CD8-positive, alpha-beta memory T cell (primary cell): Measurements from ENCODE around the gene CARD11. TPM values are rescaled to one million over a fixed set of nuclear protein-coding genes. Genes with fewer than 3 reads are reported as not detected.

ENCODE experiments used
- CTCF ChIA-PET: fragments of 350-600 bp; sonication (Branson Sonifier 250); formaldehyde crosslinking; loops from one replicate; lab custom pipeline; 2021; ENCODE audit warnings: antibody characterized with exemption; lab: Charles Lee
- POLR2A ChIA-PET: fragments of 350-600 bp; sonication (Branson Sonifier 250); formaldehyde crosslinking; loops from one replicate; lab custom pipeline; 2021; ENCODE audit warnings: antibody characterized with exemption; lab: Charles Lee
- DNase-seq, 5 donors: peaks; one replicate each; pipeline versions ENCODE4 v3.0.0 to v3.0.0-alpha.2; 2020 to 2022; ENCODE audit warnings: mixed read lengths in 1 of 5
- H3K27ac ChIP-seq: one replicate; pipeline ENCODE4 v1.7.0; 2013; ENCODE audit warnings: low read depth, mild to moderate bottlenecking, low read length, moderate library complexity
- H3K27me3 ChIP-seq: 2 replicates; pipeline ENCODE4 v1.7.0; 2013; ENCODE audit warnings: low read length, mild to moderate bottlenecking; ENCODE audit not compliant: insufficient read depth, poor library complexity, severe bottlenecking
- H3K36me3 ChIP-seq: 2 replicates; pipeline ENCODE4 v1.7.0; 2013; ENCODE audit warnings: mild to moderate bottlenecking, low read length, moderate library complexity; ENCODE audit not compliant: insufficient read depth
- H3K4me1 ChIP-seq: 2 replicates; pipeline ENCODE4 v1.7.0; 2013; ENCODE audit warnings: mild to moderate bottlenecking, low read length, moderate library complexity; ENCODE audit not compliant: insufficient read depth
- H3K4me3 ChIP-seq: 2 replicates; pipeline ENCODE4 v1.7.0; 2013; ENCODE audit warnings: mild to moderate bottlenecking, low read length
- H3K9me3 ChIP-seq: 2 replicates; pipeline ENCODE4 v1.7.0; 2013; ENCODE audit warnings: mild to moderate bottlenecking, low read length
- H3K27ac Mint-ChIP-seq, 8 donors: one replicate each; pipeline ENCODE4 v1.8.0; 2020 to 2021; ENCODE audit warnings: mixed read lengths in 8 of 8, mild to moderate bottlenecking in 6 of 8, inconsistent platforms in 3 of 8, moderate library complexity in 3 of 8
- H3K27me3 Mint-ChIP-seq, 2 donors: one replicate each; pipeline ENCODE4 v1.8.0; 2020 to 2021; ENCODE audit warnings: mixed read lengths in 2 of 2, mild to moderate bottlenecking in 1 of 2, moderate library complexity in 1 of 2
- H3K36me3 Mint-ChIP-seq, 3 donors: one replicate each; pipeline ENCODE4 v1.8.0; 2020 to 2021; ENCODE audit warnings: mixed read lengths in 3 of 3, inconsistent platforms in 1 of 3, mild to moderate bottlenecking in 1 of 3
- H3K4me1 Mint-ChIP-seq, 3 donors: one replicate each; pipeline ENCODE4 v1.8.0; 2020 to 2021; ENCODE audit warnings: mixed read lengths in 3 of 3, inconsistent platforms in 1 of 3, mild to moderate bottlenecking in 1 of 3
- H3K4me3 Mint-ChIP-seq, 7 donors: one replicate each; pipeline ENCODE4 v1.8.0; 2020 to 2021; ENCODE audit warnings: mixed read lengths in 7 of 7, mild to moderate bottlenecking in 6 of 7, moderate library complexity in 4 of 7, inconsistent platforms in 2 of 7
- H3K9me3 Mint-ChIP-seq, 5 donors: one replicate each; pipeline ENCODE4 v1.8.0; 2020 to 2022; ENCODE audit warnings: mixed read lengths in 5 of 5, mild to moderate bottlenecking in 3 of 5, moderate library complexity in 2 of 5, inconsistent platforms in 1 of 5
- polyA plus RNA-seq: library from polyadenylated mRNA; unstranded; fragments of 300-500 nt; fragmentation: Illumina TruSeq; gene quantifications from one replicate; pipeline ENCODE4 v1.2.3, GENCODE V29; 2021
- total RNA-seq, 2 experiments: library from RNA; stranded (reverse); gene quantifications; one replicate each; pipeline ENCODE4 v1.2.3, GENCODE V29; 2021

CARD11 gene
- total and polyA plus RNA-seq, 3 experiments from 2014 or later = 40.9 to 72.1 (median 68.4) TPM

- Histone ChIP-seq H3K4me1 (peaks cover 24% of the 10 kb centered on the region), H3K27ac (no peak overlapping the region), H3K36me3 (no peaks in the 10 kb centered on the region), H3K4me3 (no peak overlapping the region), H3K27me3 (no peaks in the 10 kb centered on the region), H3K9me3 (no peaks in the 10 kb centered on the region)
- Mint-ChIP-seq H3K4me3 (peak overlapping the region in 1 of 7 donors; percentile 68), H3K36me3 (no peaks in the 10 kb centered on the region), H3K27ac (peak overlapping the region in 1 of 8 donors; percentile 61), H3K9me3 (no peaks in the 10 kb centered on the region), H3K4me1 (peaks cover 20 to 22% (median 21%) of the 10 kb centered on the region in 3 donors), H3K27me3 (no peaks in the 10 kb centered on the region)
- ChIA-PET CTCF (interaction anchor here (2.4 kb wide), 1 partner anchor 13 kb away, joined by 6 read pairs; no protein-coding TSS in a partner anchor), POLR2A (no interaction called here)
- no peak for DNase-seq
Measured at GRCh38 chr7:2878306-2878705, 165.4 kb downstream of the CARD11 start.

GRCh38 chr7:2876031-2876731 lies 167.5 kb downstream of the CARD11 start:
- Mint-ChIP-seq H3K4me3 (no peak overlapping the region), H3K27ac (peak overlapping the region in 1 of 8 donors; percentile 47), H3K27me3 (no peaks in the 10 kb centered on the region), H3K9me3 (no peaks in the 10 kb centered on the region), H3K36me3 (no peaks in the 10 kb centered on the region), H3K4me1 (peaks cover 20 to 26% (median 24%) of the 10 kb centered on the region in 3 donors)
- H3K9me3 ChIP-seq = no peaks in the 10 kb centered on the region
- no peaks in the 10 kb centered on the region for H3K36me3 ChIP-seq
- no peaks in the 10 kb centered on the region for H3K27me3 ChIP-seq
- no peak overlapping the region for H3K27ac ChIP-seq
- H3K4me3 ChIP-seq = no peak overlapping the region
- POLR2A ChIA-PET = no interaction called here
- peaks cover 33% of the 10 kb centered on the region for H3K4me1 ChIP-seq
- DNase-seq = peak in 1 of 5 donors; percentile 30
- CTCF ChIA-PET = interaction anchor here (1.8 to 2.4 kb wide), 2 partner anchors 11 kb away, joined by 3 to 6 read pairs; no protein-coding TSS in a partner anchor

- no peaks in the 10 kb centered on the region for H3K27me3 Mint-ChIP-seq
- Histone ChIP-seq H3K27me3 (no peaks in the 10 kb centered on the region), H3K4me3 (no peak overlapping the region), H3K36me3 (no peaks in the 10 kb centered on the region), H3K27ac (no peak overlapping the region), H3K9me3 (no peaks in the 10 kb centered on the region), H3K4me1 (peaks cover 38% of the 10 kb centered on the region)
- no peak overlapping the region for H3K4me3 Mint-ChIP-seq
- no peaks in the 10 kb centered on the region for H3K36me3 Mint-ChIP-seq
- H3K4me1 Mint-ChIP-seq = peaks cover 17 to 24% (median 23%) of the 10 kb centered on the region in 3 donors
- CTCF ChIA-PET = interaction anchor here (1.4 kb wide), 1 partner anchor 8 kb away, joined by 4 read pairs; no protein-coding TSS in a partner anchor
- no peaks in the 10 kb centered on the region for H3K9me3 Mint-ChIP-seq
- DNase-seq = no peak
- POLR2A ChIA-PET = no interaction called here
- H3K27ac Mint-ChIP-seq = peak overlapping the region in 2 of 8 donors; percentile 3 to 12
Measured at GRCh38 chr7:2873686-2874551, 169.7 kb downstream of the CARD11 start.

- Histone ChIP-seq H3K4me1 (peaks cover 31% of the 10 kb centered on the region), H3K9me3 (no peaks in the 10 kb centered on the region), H3K36me3 (no peaks in the 10 kb centered on the region), H3K27me3 (no peaks in the 10 kb centered on the region), H3K27ac (no peak overlapping the region), H3K4me3 (no peak overlapping the region)
- CTCF ChIA-PET = no interaction called here
- H3K27ac Mint-ChIP-seq = no peak overlapping the region
- no peak overlapping the region for H3K4me3 Mint-ChIP-seq
- POLR2A ChIA-PET = no interaction called here
- DNase-seq = no peak
- H3K9me3 Mint-ChIP-seq = no peaks in the 10 kb centered on the region
- H3K4me1 Mint-ChIP-seq = peaks cover 9 to 16% (median 15%) of the 10 kb centered on the region in 3 donors
- no peaks in the 10 kb centered on the region for H3K27me3 Mint-ChIP-seq
- no peaks in the 10 kb centered on the region for H3K36me3 Mint-ChIP-seq
Measured at GRCh38 chr7:2873146-2873545, 170.5 kb downstream of the CARD11 start.

GRCh38 chr7:2872296-2872874 lies 171.3 kb downstream of the CARD11 start:
- H3K4me3 ChIP-seq = no peak overlapping the region
- peaks cover 8 to 15% (median 14%) of the 10 kb centered on the region in 3 donors for H3K4me1 Mint-ChIP-seq
- no peak overlapping the region for H3K27ac Mint-ChIP-seq
- H3K27me3 Mint-ChIP-seq = no peaks in the 10 kb centered on the region
- peaks cover 29% of the 10 kb centered on the region for H3K4me1 ChIP-seq
- H3K9me3 Mint-ChIP-seq = no peaks in the 10 kb centered on the region
- DNase-seq = no peak
- POLR2A ChIA-PET = no interaction called here
- H3K4me3 Mint-ChIP-seq = no peak overlapping the region
- no peaks in the 10 kb centered on the region for H3K36me3 Mint-ChIP-seq
- H3K36me3 ChIP-seq = no peaks in the 10 kb centered on the region
- CTCF ChIA-PET = no interaction called here
- no peaks in the 10 kb centered on the region for H3K9me3 ChIP-seq
- H3K27ac ChIP-seq = no peak overlapping the region
- no peaks in the 10 kb centered on the region for H3K27me3 ChIP-seq

- peak overlapping the region in 6 of 7 donors; percentile 29 to 83 (median 60) for H3K4me3 Mint-ChIP-seq
- peak overlapping the region in 5 of 8 donors; percentile 15 to 77 (median 67) for H3K27ac Mint-ChIP-seq
- peaks cover 8 to 15% (median 14%) of the 10 kb centered on the region in 3 donors for H3K4me1 Mint-ChIP-seq
- H3K36me3 Mint-ChIP-seq = no peaks in the 10 kb centered on the region
- peak in 1 of 5 donors; percentile 10 for DNase-seq
- no peaks in the 10 kb centered on the region for H3K9me3 Mint-ChIP-seq
- H3K9me3 ChIP-seq = no peaks in the 10 kb centered on the region
- no peaks in the 10 kb centered on the region for H3K27me3 ChIP-seq
- ChIA-PET CTCF (no interaction called here), POLR2A (no interaction called here)
- H3K4me1 ChIP-seq = peaks cover 29% of the 10 kb centered on the region
- peak overlapping the region; percentile 38 for H3K4me3 ChIP-seq
- H3K27me3 Mint-ChIP-seq = no peaks in the 10 kb centered on the region
- no peak overlapping the region for H3K27ac ChIP-seq
- no peaks in the 10 kb centered on the region for H3K36me3 ChIP-seq
Measured at GRCh38 chr7:2870471-2870931, 173.2 kb downstream of the CARD11 start.

GRCh38 chr7:2869981-2870380 lies 173.7 kb downstream of the CARD11 start:
- Histone ChIP-seq H3K4me3 (peak overlapping the region; percentile 38), H3K36me3 (no peaks in the 10 kb centered on the region), H3K4me1 (peaks cover 29% of the 10 kb centered on the region), H3K27me3 (no peaks in the 10 kb centered on the region), H3K27ac (no peak overlapping the region), H3K9me3 (no peaks in the 10 kb centered on the region)
- ChIA-PET CTCF (no interaction called here), POLR2A (no interaction called here)
- Mint-ChIP-seq H3K27me3 (no peaks in the 10 kb centered on the region), H3K4me1 (peaks cover 9 to 16% (median 16%) of the 10 kb centered on the region in 3 donors), H3K9me3 (no peaks in the 10 kb centered on the region), H3K36me3 (no peaks in the 10 kb centered on the region), H3K4me3 (peak overlapping the region in 3 of 7 donors; percentile 48 to 83 (median 67)), H3K27ac (peak overlapping the region in 1 of 8 donors; percentile 77)
- DNase-seq = no peak
